HepG2 (cell line): ENCODE measurements around the gene TAF11. TPM values are rescaled to one million over a fixed set of nuclear protein-coding genes. Genes with fewer than 3 reads are reported as not detected.

Experiments used
- ARHGAP35 ChIP-seq: sonication (generic); formaldehyde crosslinking; IDR thresholded peaks from 2 replicates; pipeline ENCODE4 v1.9.0; 2022; ENCODE audit warnings: mild to moderate bottlenecking, inconsistent platforms, moderate library complexity, missing genetic modification reagents, borderline replicate concordance
- BCL3 ChIP-seq: sonication (generic); formaldehyde crosslinking; IDR thresholded peaks from 2 replicates; pipeline ENCODE4 v1.5.1; 2020; ENCODE audit warnings: mild to moderate bottlenecking, missing genetic modification reagents, moderate library complexity
- EP300 ChIP-seq, 3 experiments: sonication (generic) in 1 of 3; formaldehyde crosslinking in 1 of 3; IDR thresholded peaks; 2 replicates each; pipeline versions ENCODE4 v1.5.1 to v1.6.1; 2011 to 2020; ENCODE audit warnings: low read depth in 2 of 3, low read length in 2 of 3, borderline replicate concordance in 1 of 3, improper control_type of control experiment in 1 of 3, mild to moderate bottlenecking in 1 of 3, missing genetic modification reagents in 1 of 3, moderate library complexity in 1 of 3
- FOSL2 ChIP-seq: sonication (generic); formaldehyde crosslinking; IDR thresholded peaks from 2 replicates; pipeline ENCODE4 v1.4.0; 2020; ENCODE audit warnings: missing genetic modification reagents
- HDAC2 ChIP-seq: sonication (generic); formaldehyde crosslinking; IDR thresholded peaks from 2 replicates; pipeline ENCODE4 v1.4.0; 2020; ENCODE audit warnings: missing genetic modification reagents
- HMGA1 ChIP-seq: sonication (generic); formaldehyde crosslinking; conservative IDR thresholded peaks from 2 replicates; pipeline ENCODE4 v1.4.0; 2020; ENCODE audit warnings: missing genetic modification reagents
- KDM5A ChIP-seq: fragments of 200-600 bp; sonication (generic); IDR thresholded peaks from 2 replicates; pipeline ENCODE4 v1.7.0; 2018; ENCODE audit warnings: antibody characterized with exemption, mild to moderate bottlenecking, low read length, borderline replicate concordance
- KLF6 ChIP-seq: IDR thresholded peaks from 2 replicates; pipeline ENCODE4 v1.8.0; 2016; ENCODE audit warnings: missing biosample characterization, missing genetic modification reagents
- MBD4 ChIP-seq: IDR thresholded peaks from 2 replicates; pipeline ENCODE4 v1.6.1; 2012; ENCODE audit warnings: low read length, inconsistent platforms, borderline replicate concordance
- POLR2G ChIP-seq: fragments of 200-400 bp; formaldehyde crosslinking; IDR thresholded peaks from 2 replicates; pipeline ENCODE4 v1.6.1; 2018; ENCODE audit warnings: mild to moderate bottlenecking, low read depth, low read length, moderate library complexity
- RARG ChIP-seq: sonication (generic); formaldehyde crosslinking; IDR thresholded peaks from 2 replicates; pipeline ENCODE4 v1.4.0; 2020; ENCODE audit warnings: low read depth, mild to moderate bottlenecking, missing genetic modification reagents
- RFX5 ChIP-seq: IDR thresholded peaks from 2 replicates; pipeline ENCODE4 v1.6.1; 2011; ENCODE audit warnings: low read depth, low read length, improper control_type of control experiment
- RXRB ChIP-seq: IDR thresholded peaks from 2 replicates; pipeline ENCODE4 v1.6.1; 2016; ENCODE audit warnings: borderline replicate concordance, missing genetic modification reagents, missing compliant biosample characterization
- SIN3B ChIP-seq: fragments of 150-350 bp; IDR thresholded peaks from 2 replicates; pipeline ENCODE4 v1.6.1; 2014; ENCODE audit warnings: low read length
- TIGD3 ChIP-seq: sonication (generic); formaldehyde crosslinking; IDR thresholded peaks from 2 replicates; pipeline ENCODE4 v1.5.1; 2020; ENCODE audit warnings: mild to moderate bottlenecking, missing genetic modification reagents, borderline replicate concordance
- ZBTB49 ChIP-seq: sonication (generic); formaldehyde crosslinking; IDR thresholded peaks from 2 replicates; pipeline ENCODE4 v1.4.0; 2020; ENCODE audit warnings: missing genetic modification reagents, borderline replicate concordance
- ZBTB7B ChIP-seq: sonication (generic); formaldehyde crosslinking; IDR thresholded peaks from 2 replicates; pipeline ENCODE4 v1.4.0; 2020; ENCODE audit warnings: missing genetic modification reagents
- ZFP1 ChIP-seq: IDR thresholded peaks from 2 replicates; pipeline ENCODE4 v1.6.1; 2016
- ZFP37 ChIP-seq: sonication (generic); formaldehyde crosslinking; IDR thresholded peaks from 2 replicates; pipeline ENCODE4 v1.4.0; 2020; ENCODE audit warnings: missing genetic modification reagents, borderline replicate concordance
- ZFP41 ChIP-seq: sonication (generic); formaldehyde crosslinking; IDR thresholded peaks from 2 replicates; pipeline ENCODE4 v1.4.0; 2020; ENCODE audit warnings: mild to moderate bottlenecking, missing genetic modification reagents, borderline replicate concordance
- ZNF10 ChIP-seq: sonication (generic); formaldehyde crosslinking; IDR thresholded peaks from 2 replicates; pipeline ENCODE4 v1.4.0; 2020; ENCODE audit warnings: mild to moderate bottlenecking, low read depth, missing genetic modification reagents, borderline replicate concordance
- ZNF225 ChIP-seq: sonication (generic); formaldehyde crosslinking; IDR thresholded peaks from 2 replicates; pipeline ENCODE4 v1.4.0; 2020; ENCODE audit warnings: mild to moderate bottlenecking, missing genetic modification reagents
- ZNF580 ChIP-seq: IDR thresholded peaks from 2 replicates; pipeline ENCODE4 v1.6.1; 2016; ENCODE audit warnings: low read depth, borderline replicate concordance
- ZNF761 ChIP-seq: sonication (generic); formaldehyde crosslinking; conservative IDR thresholded peaks from 2 replicates; pipeline ENCODE4 v1.4.0; 2020; ENCODE audit warnings: mild to moderate bottlenecking, missing genetic modification reagents
- polyA plus RNA-seq, 8 experiments: library from polyadenylated mRNA; depleted of rRNA in 3 of 8; stranded (reverse) in 7 of 8; unstranded in 1 of 8; fragments of >200 nt; fragmentation: Illumina TruSeq in 4 of 8; extraction: Trizol in 4 of 8; gene quantifications; 2 replicates each; pipeline versions ENCODE4 v1.2.1 to v1.2.3, GENCODE V29; 2011 to 2016; ENCODE audit warnings: low read depth in 4 of 8, missing spikeins in 1 of 8, mixed read lengths in 1 of 8; ENCODE audit not compliant: insufficient read depth in 1 of 8
- total RNA-seq, 5 experiments: library from RNA; depleted of rRNA; stranded (reverse); fragments of >200 nt; fragmentation: Illumina TruSeq; extraction: Trizol; gene quantifications; 2 replicates each; pipeline ENCODE4 v1.2.3, GENCODE V29; 2016; ENCODE audit warnings: low read depth in 1 of 5

Gene TAF11
- total and polyA plus RNA-seq, 2 of the 13 experiments (the other 11 are each of a cell fraction or from before 2014, with no cell fraction given) = 35.4 to 73.6 TPM

GRCh38 chr6:34887753-34888513, at the start of gene TAF11 (continued):
- TF ChIP-seq ZNF225 (peak; percentile 64), TIGD3 (CRISPR knock-in tag) (peak; percentile 64; the same call in 1 of the 2 replicates), ZFP1 (CRISPR knock-in tag) (peak; percentile 43; the same call in 1 of the 2 replicates), ZFP41 (CRISPR knock-in tag) (no peak), HDAC2 (CRISPR knock-in tag) (peak; percentile 99), ZBTB49 (CRISPR knock-in tag) (no peak), RXRB (CRISPR knock-in tag) (peak; percentile 84), RARG (CRISPR knock-in tag) (no peak), MBD4 (0 out of 2 replicates have a peak, but pooled peaks have one; percentile 17), ZFP37 (CRISPR knock-in tag) (peak; percentile 87; the same call in 1 of the 2 replicates), SIN3B (peak; percentile 96), KDM5A (peak; percentile 100), ZNF761 (CRISPR knock-in tag) (no peak), RFX5 (0 out of 2 replicates have a peak, but pooled peaks have one; percentile 8), EP300 (IDR thresholded peaks at IDR 0.05; ENCODE audit: low read depth in 2 of 2, low read length in 2 of 2) (0 out of 4 replicates have a peak, but pooled peaks of 1 of the 2 experiments have one; percentile 14), EP300 (CRISPR knock-in tag; IDR thresholded peaks at IDR 0.05; ENCODE audit: borderline replicate concordance) (0 out of 2 replicates have a peak, but pooled peaks have one; percentile 63), POLR2G (peak; percentile 93), ZNF10 (CRISPR knock-in tag) (0 out of 2 replicates have a peak, but pooled peaks have one; percentile 44), HMGA1 (CRISPR knock-in tag) (no peak), ARHGAP35 (CRISPR knock-in tag) (peak; percentile 63; the same call in 1 of the 2 replicates), FOSL2 (peak; percentile 80), KLF6 (CRISPR knock-in tag) (0 out of 2 replicates have a peak, but pooled peaks have one; percentile 44), ZBTB7B (CRISPR knock-in tag) (peak; percentile 61; the same call in 1 of the 2 replicates), ZNF580 (CRISPR knock-in tag) (peak; percentile 96; the same call in 1 of the 2 replicates), BCL3 (peak; percentile 73; the same call in 1 of the 2 replicates)
